ENCODE results near the gene RAD51D.
"Not testable (repeated sequence)": the region's sequence is repeated elsewhere in the genome, so short reads cannot be mapped to it uniquely, and the experiment has no call there.

Gene RAD51D

DNA sequence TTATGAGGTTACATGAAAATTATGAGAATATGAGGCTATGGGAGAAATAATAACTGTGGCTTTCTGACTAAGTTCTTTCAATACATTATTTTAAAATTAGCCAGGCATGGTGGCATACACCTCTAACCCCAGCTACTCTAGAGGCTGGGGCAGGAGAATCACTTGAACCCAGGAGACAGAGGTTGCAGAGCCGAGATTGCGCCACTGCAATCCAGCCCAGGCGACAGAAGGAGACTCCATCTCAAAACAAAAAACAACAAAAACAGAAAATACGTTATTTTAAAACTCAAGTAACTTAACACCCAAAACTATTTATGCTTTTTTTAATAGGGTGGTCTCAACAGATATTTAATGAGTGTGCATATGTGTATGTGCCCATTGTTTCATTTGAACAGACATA is 53.8 kb downstream of the RAD51D start:
- DNase-seq (ENCODE audit: low read depth), result no peak

DNA sequence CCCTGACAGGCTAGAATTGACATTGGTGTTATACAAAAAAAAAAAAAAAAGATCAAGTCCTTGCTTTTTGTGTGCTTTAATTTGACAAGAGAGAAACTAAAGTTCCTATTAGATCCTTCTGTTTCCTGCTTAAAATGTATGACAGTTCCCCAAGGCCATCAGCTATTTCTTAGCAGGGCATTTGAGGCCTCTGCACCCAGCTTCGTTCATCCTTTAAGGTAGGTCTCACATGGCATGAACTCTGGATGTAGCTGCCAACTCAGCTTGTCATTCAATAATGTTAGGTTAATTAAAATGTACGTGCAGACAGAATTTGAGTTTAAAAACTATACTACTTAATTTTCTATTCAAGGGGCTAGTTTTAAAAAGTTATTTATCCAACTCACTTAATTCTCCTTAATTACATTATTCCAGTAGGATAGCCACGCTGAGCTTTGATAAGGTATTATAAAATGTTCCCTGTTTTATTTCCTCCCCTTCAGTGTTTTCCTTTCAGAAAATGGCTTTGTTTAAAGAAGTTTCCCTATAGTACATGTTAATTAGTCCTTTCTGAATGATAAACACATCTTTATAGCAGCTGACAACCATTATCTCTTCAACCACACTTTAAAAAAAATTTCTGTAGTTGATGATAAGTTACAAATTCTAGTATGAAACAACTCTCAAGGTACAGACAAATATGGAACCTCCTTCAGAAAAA is 55.0 kb downstream of the RAD51D start:
- DNase-seq (ENCODE audit: low read depth), result no peak

DNA sequence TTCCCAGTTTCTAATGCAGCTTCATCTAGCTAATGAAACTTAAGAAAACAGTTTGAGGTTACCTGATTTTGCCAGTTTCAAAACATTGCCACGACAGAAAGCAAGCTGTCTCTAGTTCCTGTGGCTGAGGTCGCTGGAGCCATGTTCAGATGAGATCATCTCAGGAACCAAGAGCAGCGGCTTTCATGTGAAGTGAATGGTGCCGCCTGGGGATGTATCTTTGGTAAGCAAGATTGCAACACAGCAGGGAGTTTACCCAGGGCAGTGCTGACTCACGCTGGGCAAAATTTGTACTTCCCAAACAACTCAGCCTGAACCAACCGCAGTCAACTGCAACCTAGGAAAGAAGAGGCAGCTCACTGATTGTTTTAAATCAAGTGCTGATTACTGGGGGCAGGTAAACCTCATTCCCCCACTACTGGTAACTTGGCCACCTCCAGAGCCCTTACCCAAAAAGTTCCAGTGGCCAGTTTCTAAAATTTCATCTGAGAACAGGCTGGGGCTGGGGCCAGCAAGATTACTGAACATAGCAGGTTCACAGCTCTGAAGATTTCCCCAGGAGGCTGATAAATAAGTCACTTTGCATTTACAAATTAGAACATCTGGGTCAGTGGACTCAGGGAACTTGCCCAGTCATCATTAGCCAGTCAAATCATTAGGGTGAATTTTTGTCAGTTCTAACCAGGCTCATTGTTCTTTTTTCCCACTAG is 56.0 kb downstream of the RAD51D start, which contains the start of gene RFFL:
TSS of gene RFFL (minus strand) at position 194 of the 710 bp plus-strand sequence. CDS start 37,154 bp downstream, outside the sequence.
- DNase-seq (ENCODE audit: low read depth), result peak; percentile 100

DNA sequence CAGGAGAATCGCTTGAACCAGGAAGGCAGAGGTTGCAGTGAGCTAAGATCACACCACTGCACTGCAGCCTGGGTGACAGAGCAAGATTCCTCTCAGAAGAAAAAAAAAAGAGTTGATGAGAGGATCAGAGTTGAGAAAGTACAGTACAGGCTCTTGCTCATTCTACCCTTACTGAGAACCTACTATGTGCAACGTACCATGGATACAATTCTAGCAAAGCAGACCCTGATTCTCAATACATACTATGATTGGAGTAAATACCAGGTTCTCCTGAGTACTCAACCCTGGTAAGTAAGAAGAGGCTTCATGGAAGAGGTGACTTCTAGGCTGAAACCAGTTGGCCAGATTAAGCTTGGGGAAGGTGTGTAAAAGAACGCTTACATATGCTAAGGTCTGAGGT is 57.4 kb downstream of the RAD51D start:
- DNase-seq (ENCODE audit: low read depth), result no peak

DNA sequence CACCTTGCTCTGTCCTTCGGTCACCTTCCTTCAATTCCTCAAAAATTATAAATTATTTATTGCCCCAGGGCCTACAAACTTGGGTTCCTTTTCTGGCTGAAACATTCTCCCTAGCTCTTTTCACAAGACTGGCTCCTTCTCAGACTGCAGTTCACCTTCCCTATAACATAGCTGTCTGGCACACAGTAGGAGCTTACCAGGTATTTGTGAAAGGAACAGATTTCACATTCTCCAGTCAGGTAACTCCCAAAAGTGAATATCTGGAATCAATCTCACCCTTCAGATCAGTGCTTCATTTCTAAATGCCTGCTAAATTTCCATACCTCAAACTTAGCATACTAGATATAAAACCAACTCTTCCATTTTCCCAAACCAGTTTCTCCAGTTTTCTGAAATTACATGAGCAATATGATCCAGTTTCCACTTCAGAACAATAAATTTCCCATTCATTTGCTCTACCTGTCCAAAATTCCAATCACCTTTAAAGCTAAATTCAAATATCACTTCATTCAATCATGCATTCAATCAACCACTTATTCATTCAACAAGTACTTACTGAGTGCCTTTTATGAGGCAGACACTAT is 62.2 kb downstream of the RAD51D start:
- DNase-seq (ENCODE audit: low read depth), result no peak

DNA sequence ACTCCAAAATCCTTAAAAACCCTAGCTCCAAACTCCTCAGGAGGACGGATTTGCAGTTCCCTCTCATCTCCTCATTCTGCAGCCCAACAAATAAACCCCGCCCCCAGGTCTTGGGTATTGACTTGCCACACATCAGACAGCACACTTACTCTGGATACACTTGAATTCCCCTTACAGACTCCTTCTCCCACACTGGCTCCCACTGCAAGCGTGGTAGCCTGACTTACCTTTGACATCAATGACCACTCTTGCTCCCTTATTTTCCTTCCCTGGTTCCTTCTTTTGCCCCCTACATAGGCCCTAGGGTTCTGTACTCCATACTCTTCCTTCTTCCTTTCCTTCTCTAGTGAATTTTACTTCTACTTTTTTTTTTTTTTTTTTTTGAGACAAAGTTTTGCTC is 63.6 kb downstream of the RAD51D start:
- peak; percentile 33 for DNase-seq (ENCODE audit: low read depth)

DNA sequence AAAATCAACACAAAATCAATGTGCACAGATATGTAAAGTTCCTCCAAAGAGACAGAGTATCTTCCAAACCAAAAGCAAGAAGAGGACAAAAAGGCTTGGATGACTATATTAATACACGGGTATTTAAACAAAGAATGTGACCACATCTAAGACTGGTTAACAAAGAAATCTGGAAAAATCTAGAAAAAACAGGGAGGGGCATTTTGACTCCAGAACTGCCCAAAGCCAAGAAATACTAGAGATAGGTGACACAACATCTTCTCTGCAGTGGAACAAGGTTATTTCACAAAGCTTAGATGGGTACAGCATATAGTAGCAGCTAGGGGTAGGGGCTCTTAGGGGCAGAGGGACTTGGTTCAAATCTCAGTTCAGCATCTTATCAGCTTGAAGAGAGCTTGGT is 66.5 kb downstream of the RAD51D start:
- no peak for DNase-seq (ENCODE audit: low read depth)

DNA sequence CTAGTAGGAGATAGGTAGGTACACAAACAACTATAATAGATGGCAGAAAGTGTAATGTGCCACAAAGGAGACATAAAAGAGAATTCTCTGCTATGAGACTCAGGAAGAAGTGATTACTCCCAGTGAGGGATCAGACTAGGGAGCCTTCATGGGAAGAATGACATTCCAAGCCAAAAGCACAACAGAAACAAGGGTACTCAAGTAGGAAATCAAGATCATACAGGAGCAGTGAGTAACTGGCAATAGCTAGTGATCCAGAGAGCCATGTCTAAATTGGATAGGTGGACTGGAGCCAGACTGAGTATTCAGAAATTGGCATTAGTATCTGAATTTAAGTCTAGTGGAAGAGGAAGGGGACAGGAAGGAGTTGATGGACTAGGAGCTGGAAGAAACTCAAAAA is 66.9 kb downstream of the RAD51D start:
- DNase-seq (ENCODE audit: low read depth), result no peak

DNA sequence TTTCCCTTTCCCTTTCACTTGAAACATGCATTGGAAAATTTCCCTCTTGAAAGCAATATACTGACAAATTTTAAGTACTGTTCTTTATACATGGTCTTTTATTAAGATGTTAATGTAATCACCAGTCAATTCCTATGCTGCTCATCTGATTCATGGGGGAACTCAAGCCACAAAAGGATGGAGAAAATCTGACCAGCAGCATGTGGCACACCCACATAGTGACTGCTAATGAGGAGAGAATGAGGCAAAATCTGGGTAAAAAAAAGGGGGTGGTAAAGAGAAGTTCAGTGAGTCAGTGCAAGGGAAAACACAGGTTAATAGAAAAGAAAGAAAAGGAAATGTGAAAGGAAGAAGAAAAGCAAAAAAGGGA is 67.4 kb downstream of the RAD51D start:
- peak; percentile 71 for DNase-seq (ENCODE audit: low read depth)

DNA sequence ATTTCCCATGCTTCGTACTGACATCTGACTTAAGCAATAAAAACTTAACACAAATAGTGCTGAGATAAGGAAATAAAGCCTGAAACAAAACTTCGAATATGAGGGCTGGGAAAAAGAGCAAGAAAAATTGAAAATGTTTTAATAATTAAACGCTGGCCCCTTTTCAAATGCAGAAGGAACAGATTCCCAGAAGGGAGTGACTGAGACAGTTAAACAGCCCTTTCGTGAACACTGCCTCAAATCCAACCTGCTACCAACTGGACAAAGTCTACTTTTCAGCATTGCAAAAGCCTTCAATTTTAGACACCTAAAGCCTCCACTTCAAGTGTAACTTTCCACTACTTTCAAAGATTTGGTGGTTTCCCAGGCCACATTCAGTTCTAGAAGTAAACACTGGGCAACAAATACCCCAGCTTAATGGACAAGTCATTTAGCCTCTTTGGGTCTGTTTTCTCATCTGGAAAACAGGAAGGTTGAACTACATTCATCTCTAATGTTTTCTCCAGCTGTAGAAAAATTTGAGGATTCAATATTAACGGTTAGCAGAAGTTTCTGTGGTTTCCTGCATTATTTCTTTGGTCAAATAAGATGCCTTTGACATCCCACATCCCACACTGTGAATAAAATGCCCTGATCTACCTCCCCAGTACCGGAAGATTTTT is 68.0 kb downstream of the RAD51D start:
- DNase-seq (ENCODE audit: low read depth), result peak; percentile 75

DNA sequence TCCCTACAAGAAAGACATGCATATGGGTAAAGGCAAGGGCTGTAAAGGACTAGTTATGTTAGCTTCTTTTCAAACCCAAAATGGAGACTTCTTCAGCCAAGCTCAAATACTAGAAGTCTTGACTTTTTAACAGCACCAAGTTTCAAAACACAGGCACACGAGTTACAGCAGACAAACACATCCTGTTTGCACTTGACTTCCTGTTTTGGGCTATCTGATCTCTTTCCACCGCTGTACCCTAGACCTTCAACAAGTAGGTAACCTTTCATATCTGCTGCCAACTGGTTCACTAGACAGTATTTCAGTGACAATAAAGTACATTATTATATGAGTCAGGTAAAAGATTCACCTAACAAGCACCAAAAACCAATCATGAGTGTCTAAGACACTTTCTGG is 68.5 kb downstream of the RAD51D start:
- peak; percentile 36 for DNase-seq (ENCODE audit: low read depth)

DNA sequence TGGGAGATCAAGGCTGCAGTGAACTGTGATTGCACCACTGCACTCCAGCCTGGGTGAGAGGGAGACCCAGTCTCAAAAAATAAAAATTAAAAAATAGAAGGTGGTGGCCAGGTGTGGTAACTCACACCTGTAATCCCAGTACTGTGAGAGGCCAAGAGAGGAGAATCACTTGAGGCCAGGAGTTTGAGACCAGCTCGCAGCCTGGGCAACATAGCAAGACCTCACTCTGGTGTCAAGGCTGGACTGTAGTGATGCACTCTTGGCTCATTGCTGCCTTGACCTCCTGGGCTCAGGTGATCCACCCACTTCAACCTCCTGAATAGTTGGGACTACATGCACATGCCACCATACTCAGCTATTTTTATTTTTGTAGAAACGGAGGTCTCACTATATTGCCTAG is 69.5 kb downstream of the RAD51D start:
- DNase-seq (ENCODE audit: low read depth), result no peak

DNA sequence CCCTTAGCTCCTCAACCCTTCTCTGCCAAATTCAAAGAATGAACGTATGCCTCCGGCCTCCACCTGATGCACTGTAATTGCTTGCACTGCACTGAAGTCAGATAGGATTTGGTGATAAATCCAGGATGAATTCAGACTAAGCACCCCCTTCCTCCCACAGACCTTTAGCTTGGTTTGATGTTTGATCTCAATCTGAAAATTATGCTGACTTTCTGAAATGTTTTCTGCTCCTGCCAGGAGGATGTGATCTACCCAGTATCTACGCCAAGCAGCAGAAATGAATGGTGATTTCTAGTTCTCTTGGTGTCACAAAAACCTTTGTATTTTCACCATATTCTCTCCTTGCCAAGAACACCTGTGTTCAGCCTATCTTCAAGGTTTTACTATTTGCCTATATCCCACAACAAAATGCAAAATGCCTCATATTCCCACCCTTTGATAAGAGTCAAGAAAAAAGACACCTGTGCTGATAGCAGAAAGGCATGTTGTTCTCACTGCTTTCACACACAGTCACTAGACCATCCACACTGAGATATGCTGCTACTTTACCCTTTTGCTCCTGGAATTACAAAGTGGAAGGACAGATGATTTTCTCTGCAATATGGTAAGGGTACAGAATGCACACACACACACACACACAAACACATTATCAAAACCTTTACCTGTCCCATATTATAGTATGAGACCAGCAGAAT is 70.8 kb downstream of the RAD51D start:
- DNase-seq (ENCODE audit: low read depth), result no peak

DNA sequence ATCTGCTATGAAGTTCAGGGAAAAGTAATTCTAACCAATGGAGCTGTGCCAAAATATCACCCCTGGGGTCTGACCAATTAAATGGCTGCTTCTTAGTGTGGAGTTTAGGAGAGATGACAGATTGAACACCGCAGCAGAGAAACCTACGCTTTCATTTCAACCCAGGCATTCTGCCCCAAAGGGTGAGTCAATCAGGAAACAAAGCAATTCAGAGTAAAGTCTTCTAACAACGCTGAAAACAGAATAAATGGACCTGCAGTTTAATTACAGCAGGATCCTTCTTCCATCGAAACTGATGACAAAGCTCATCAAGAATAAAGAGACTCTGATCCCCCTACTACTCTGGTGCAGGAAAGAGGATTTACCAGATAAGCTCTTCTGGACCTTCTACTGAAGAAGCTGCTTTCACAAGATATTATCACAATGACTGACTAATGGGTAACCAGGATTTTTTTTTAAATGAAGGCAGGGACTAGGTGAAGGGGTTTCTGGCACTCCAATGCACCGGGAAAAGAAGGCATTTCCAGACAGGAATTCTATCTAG is 72.8 kb downstream of the RAD51D start:
- DNase-seq (ENCODE audit: low read depth), result peak; percentile 76

DNA sequence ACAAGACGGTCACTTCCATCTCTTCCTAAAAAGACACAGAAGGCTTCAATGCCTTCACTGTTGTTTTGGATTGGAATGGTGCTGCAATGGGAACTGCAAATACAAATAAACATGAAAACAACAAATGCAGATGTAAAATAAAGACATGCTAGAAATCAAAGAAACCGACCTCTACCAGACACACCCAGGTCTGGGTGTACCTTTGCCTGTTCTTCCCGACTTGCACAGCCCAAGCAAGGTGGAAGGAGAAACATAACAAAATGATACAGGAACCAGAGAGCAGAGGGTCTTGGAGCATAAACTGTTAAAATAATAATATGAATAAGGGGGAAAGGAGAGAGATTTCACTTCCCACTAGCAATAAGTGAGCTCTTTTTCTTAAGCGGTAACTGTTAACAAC is 73.4 kb downstream of the RAD51D start:
- no peak for DNase-seq (ENCODE audit: low read depth)

DNA sequence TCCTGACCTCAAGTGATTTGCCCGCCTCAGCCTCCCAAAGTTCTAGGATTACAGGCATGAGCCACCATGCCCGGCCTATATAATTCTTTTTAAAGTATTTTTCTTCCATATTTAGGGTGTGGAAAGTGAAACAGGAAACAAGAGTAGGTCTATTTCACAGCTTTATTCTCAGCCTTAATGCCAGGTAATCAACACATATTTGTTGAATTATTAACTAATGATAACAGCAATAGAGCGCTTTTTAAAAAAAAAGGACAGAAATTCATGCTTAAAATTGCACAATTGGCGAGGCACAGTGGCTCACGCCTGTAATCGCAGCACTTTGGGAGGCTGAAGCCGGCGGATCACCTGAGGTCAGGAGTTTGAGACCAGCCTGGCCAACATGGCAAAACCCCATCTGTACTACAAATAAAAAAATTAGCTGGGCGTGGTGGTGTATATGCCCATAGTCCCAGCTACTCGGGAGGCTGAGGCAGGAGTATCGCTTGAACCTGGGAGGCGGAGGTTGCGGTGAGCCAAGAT is 74.1 kb downstream of the RAD51D start:
- not testable (repeated sequence) for DNase-seq (ENCODE audit: low read depth)

DNA sequence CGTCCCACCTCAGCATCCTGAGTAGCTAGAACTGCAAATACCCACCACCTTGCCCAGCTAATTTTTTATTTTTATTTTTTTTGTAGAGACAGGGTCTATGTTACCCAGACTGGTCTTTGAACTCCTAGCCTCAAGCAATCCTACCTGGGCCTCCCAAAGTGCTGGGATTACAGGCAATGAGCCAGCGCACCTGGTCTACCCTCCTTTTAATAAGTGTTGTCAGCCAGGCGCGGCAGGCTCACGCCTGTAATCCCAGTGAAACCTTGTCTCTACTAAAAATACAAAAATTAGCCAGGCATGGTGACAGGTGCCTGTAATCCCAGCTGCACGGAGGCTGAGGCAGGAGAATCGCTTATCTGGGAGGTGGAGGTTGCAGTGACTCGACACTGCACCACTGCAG is 75.5 kb downstream of the RAD51D start:
- no peak for DNase-seq (ENCODE audit: low read depth)

Measured in amniotic epithelial cell (primary cell).